Measurements from ENCODE around the gene OR1J2. TPM values are rescaled to one million over a fixed set of nuclear protein-coding genes. Genes with fewer than 3 reads are reported as not detected.

OR1J2 gene
- total RNA-seq, 1 donor from 2014 or later, result not detected

DNA sequence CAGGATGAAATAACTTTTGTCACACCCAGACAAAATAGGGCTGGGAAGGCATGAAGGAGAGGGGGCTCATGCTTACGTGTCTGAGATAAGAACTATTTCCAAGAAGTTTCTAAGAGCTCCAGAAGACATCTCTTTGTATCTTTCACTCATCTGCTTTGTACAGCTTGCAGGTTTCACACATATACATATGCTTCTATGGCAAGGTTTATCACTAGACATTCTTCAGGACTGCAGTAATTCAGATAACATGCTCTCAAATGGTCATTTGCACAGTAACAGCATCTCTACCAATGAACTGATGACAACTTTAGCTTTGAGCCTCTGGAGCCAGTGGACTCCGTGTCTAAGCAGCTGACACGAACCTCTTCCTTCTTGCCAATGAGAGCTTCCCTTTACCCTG is 36.0 kb upstream of the OR1J2 start:
- Mint-ChIP-seq H3K27ac (no peak overlapping the region), H3K4me3 (no peak overlapping the region), H3K9me3 (peaks cover 83% of the 10 kb centered on the region), H3K36me3 (no peaks in the 10 kb centered on the region), H3K27me3 (ENCODE audit: low read depth) (no peaks in the 10 kb centered on the region), H3K4me1 (no peaks in the 10 kb centered on the region)
- TF ChIP-seq, protein P1, sequence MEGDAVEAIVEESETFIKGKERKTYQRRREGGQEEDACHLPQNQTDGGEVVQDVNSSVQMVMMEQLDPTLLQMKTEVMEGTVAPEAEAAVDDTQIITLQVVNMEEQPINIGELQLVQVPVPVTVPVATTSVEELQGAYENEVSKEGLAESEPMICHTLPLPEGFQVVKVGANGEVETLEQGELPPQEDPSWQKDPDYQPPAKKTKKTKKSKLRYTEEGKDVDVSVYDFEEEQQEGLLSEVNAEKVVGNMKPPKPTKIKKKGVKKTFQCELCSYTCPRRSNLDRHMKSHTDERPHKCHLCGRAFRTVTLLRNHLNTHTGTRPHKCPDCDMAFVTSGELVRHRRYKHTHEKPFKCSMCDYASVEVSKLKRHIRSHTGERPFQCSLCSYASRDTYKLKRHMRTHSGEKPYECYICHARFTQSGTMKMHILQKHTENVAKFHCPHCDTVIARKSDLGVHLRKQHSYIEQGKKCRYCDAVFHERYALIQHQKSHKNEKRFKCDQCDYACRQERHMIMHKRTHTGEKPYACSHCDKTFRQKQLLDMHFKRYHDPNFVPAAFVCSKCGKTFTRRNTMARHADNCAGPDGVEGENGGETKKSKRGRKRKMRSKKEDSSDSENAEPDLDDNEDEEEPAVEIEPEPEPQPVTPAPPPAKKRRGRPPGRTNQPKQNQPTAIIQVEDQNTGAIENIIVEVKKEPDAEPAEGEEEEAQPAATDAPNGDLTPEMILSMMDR (IDR thresholded peaks at IDR 0.05; ENCODE audit: unreplicated experiment), result no peak
- DNase-seq (ENCODE audit: low spot score in 2 of 2, unreplicated experiment in 2 of 2), result no peak

DNA sequence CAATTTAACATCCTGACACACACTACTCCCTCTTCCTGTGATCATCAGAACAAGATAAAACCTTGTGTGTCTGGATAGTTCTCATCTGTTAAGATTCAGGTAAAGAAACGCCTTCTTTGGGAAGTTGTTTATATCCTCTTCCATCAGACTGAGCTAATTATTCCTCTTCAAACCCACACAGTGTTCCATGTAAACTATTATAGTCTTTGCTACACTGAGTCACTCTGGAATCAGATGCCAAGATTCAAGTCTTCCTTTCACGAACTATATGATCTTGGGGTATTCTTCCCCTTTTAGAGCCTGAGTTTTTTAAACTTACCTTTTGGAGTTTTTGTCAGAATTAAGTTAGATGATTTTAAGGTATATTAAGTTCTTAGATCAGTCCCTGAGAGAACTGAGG is 34.9 kb upstream of the OR1J2 start:
- Mint-ChIP-seq H3K4me3 (no peak overlapping the region), H3K36me3 (no peaks in the 10 kb centered on the region), H3K27ac (no peak overlapping the region), H3K27me3 (ENCODE audit: low read depth) (no peaks in the 10 kb centered on the region), H3K9me3 (peaks cover 79% of the 10 kb centered on the region), H3K4me1 (no peaks in the 10 kb centered on the region)
- DNase-seq (ENCODE audit: low spot score in 2 of 2, unreplicated experiment in 2 of 2), result no peak
- TF ChIP-seq, protein P1 (IDR thresholded peaks at IDR 0.05; ENCODE audit: unreplicated experiment), result no peak

- no peak overlapping the region for H3K27ac Mint-ChIP-seq
- peaks cover 77% of the 10 kb centered on the region for H3K9me3 Mint-ChIP-seq
- H3K4me1 Mint-ChIP-seq, result no peaks in the 10 kb centered on the region
- no peaks in the 10 kb centered on the region for H3K36me3 Mint-ChIP-seq
- TF ChIP-seq, protein P1 (IDR thresholded peaks at IDR 0.05; ENCODE audit: unreplicated experiment), result no peak
- no peaks in the 10 kb centered on the region for H3K27me3 Mint-ChIP-seq (ENCODE audit: low read depth)
- H3K4me3 Mint-ChIP-seq, result no peak overlapping the region
- no peak for DNase-seq (ENCODE audit: low spot score in 2 of 2, unreplicated experiment in 2 of 2)
Measured at GRCh38 chr9:122477346-122477745, 33.3 kb upstream of the OR1J2 start.

- Mint-ChIP-seq H3K36me3 (no peaks in the 10 kb centered on the region), H3K9me3 (peaks cover 77% of the 10 kb centered on the region), H3K27ac (no peak within 1 kb of the TSS), H3K4me1 (no peaks in the 10 kb centered on the region), H3K4me3 (no peak within 1 kb of the TSS), H3K27me3 (ENCODE audit: low read depth) (no peaks in the 10 kb centered on the region)
- TF ChIP-seq, protein P1 (IDR thresholded peaks at IDR 0.05; ENCODE audit: unreplicated experiment), result no peak
- no peak for DNase-seq (ENCODE audit: low spot score in 2 of 2, unreplicated experiment in 2 of 2)
Measured at GRCh38 chr9:122477826-122478225, 32.8 kb upstream of the OR1J2 start, which contains the start of gene OR1J1. OR1J1 (minus strand) TSS chr9:122477926; CDS start chr9:122477926, 0 bp downstream.

DNA sequence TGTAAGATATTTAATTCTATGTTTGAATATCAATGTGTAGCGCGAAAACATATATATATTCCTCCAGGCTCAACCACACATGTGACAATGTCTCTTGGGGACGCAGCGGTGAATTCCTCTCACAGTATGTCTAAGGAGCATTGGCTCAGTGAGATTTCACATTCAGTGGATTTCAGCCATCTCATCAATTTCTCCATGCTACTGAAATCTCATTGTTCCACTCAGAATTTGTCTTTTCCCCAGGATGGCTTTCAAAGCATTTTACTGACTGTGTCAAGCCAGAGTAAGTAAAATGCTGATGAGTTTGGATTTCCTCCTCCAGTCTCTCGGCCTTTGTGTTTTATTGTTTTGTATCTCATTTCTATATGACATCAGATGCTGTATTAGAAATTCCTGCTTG is 31.5 kb upstream of the OR1J2 start:
- no peak overlapping the region for H3K4me3 Mint-ChIP-seq
- DNase-seq (ENCODE audit: low spot score in 2 of 2, unreplicated experiment in 2 of 2), result no peak
- TF ChIP-seq, protein P1 (IDR thresholded peaks at IDR 0.05; ENCODE audit: unreplicated experiment), result no peak
- H3K27ac Mint-ChIP-seq, result no peak overlapping the region
- no peaks in the 10 kb centered on the region for H3K27me3 Mint-ChIP-seq (ENCODE audit: low read depth)
- H3K36me3 Mint-ChIP-seq, result no peaks in the 10 kb centered on the region
- peaks cover 68% of the 10 kb centered on the region for H3K9me3 Mint-ChIP-seq
- H3K4me1 Mint-ChIP-seq, result no peaks in the 10 kb centered on the region

DNA sequence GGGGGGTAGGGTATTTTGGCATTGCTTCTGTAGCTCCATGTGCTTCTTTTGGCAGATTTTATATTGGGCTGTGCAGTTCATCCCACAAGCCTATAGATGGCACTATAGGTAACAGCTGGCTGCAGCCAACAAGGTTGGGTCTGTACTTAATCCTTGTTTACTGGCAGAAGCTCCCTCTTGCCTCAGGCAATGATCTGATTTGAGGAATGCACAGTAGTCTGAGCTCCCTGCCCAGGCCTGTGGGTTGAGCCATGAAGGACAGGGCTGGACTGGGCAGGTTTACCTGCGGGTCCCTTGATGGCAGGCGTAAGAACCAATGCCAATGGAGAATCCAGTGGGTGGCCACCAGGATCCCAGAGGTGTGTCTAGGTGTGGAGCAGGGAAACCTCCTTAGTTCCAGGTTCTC is 11.7 kb upstream of the OR1J2 start:
- no peak for DNase-seq (ENCODE audit: low spot score in 2 of 2, unreplicated experiment in 2 of 2)
- TF ChIP-seq, protein P1 (IDR thresholded peaks at IDR 0.05; ENCODE audit: unreplicated experiment), result no peak
- Mint-ChIP-seq H3K4me1 (no peaks in the 10 kb centered on the region), H3K4me3 (no peak overlapping the region), H3K36me3 (no peaks in the 10 kb centered on the region), H3K27me3 (ENCODE audit: low read depth) (no peaks in the 10 kb centered on the region), H3K27ac (no peak overlapping the region), H3K9me3 (peaks cover 76% of the 10 kb centered on the region)
